Measurements from ENCODE around the gene BIRC7.

Gene BIRC7

GRCh38 chr20:63264519-63264918, 28.8 kb downstream of the BIRC7 start:
- DNase-seq (ENCODE audit: low spot score), result no peak

GRCh38 chr20:63265891-63266515, 30.3 kb downstream of the BIRC7 start:
- no peak for DNase-seq (ENCODE audit: low spot score)

- no peak for DNase-seq (ENCODE audit: low spot score)
These were observed 32.0 kb downstream of the BIRC7 start for GRCh38 chr20:63267691-63268090.

GRCh38 chr20:63268256-63268655, 32.6 kb downstream of the BIRC7 start:
- DNase-seq (ENCODE audit: low spot score), result no peak

GRCh38 chr20:63268671-63269439, 33.1 kb downstream of the BIRC7 start:
- no peak for DNase-seq (ENCODE audit: low spot score)

GRCh38 chr20:63269724-63270123, 34.0 kb downstream of the BIRC7 start:
- DNase-seq (ENCODE audit: low spot score), result no peak

GRCh38 chr20:63270606-63271325, 35.1 kb downstream of the BIRC7 start:
- DNase-seq (ENCODE audit: low spot score), result no peak

GRCh38 chr20:63272105-63273058, 36.7 kb downstream of the BIRC7 start, which contains the start of gene ARFGAP1:
Gene ARFGAP1 (plus strand): TSS chr20:63272813. CDS start chr20:63275581, 2,768 bp downstream.
- DNase-seq (ENCODE audit: low spot score), result peak; percentile 83

- DNase-seq (ENCODE audit: low spot score), result no peak
These were observed 37.4 kb downstream of the BIRC7 start for GRCh38 chr20:63273059-63273579.

- no peak for DNase-seq (ENCODE audit: low spot score)
These were observed 38.1 kb downstream of the BIRC7 start for GRCh38 chr20:63273635-63274380.

GRCh38 chr20:63274381-63275228, 38.9 kb downstream of the BIRC7 start:
- no peak for DNase-seq (ENCODE audit: low spot score)

- no peak for DNase-seq (ENCODE audit: low spot score)
These were observed 40.1 kb downstream of the BIRC7 start for GRCh38 chr20:63275825-63276224.

GRCh38 chr20:63276956-63277355, 41.3 kb downstream of the BIRC7 start:
- no peak for DNase-seq (ENCODE audit: low spot score)

- no peak for DNase-seq (ENCODE audit: low spot score)
These were observed 42.0 kb downstream of the BIRC7 start for GRCh38 chr20:63277466-63278272.

GRCh38 chr20:63278661-63279060, 43.0 kb downstream of the BIRC7 start:
- no peak for DNase-seq (ENCODE audit: low spot score)

GRCh38 chr20:63279931-63280330, 44.2 kb downstream of the BIRC7 start:
- no peak for DNase-seq (ENCODE audit: low spot score)

- no peak for DNase-seq (ENCODE audit: low spot score)
These were observed 44.7 kb downstream of the BIRC7 start for GRCh38 chr20:63280371-63280770.

GRCh38 chr20:63280929-63281545, 45.3 kb downstream of the BIRC7 start:
- no peak for DNase-seq (ENCODE audit: low spot score)

All from globus pallidus (tissue), 1 donor.